Motor neuron (in vitro differentiated cells): ENCODE results near the gene LRMDA. TPM values are rescaled to one million over a fixed set of nuclear protein-coding genes. Genes with fewer than 3 reads are reported as not detected.

Experiments used
- ATAC-seq, 8 experiments: fragments of 200-7000 bp; cut with Tn5 transposase; replicated peaks in 6 of 8; 2 replicates each; pipeline ENCODE4 v1.8.0; 2021; ENCODE audit warnings: mild to moderate bottlenecking in 8 of 8, moderate library complexity in 8 of 8
- H3K27ac ChIP-seq, 2 donors: fragments of 250-450 bp; sonication (Bioruptor Pico); 2 replicates each; pipeline ENCODE4 v1.9.0; 2021; ENCODE audit warnings: antibody characterized with exemption in 2 of 2, mild to moderate bottlenecking in 2 of 2, moderate library complexity in 1 of 2
- H3K4me1 ChIP-seq, 2 donors: fragments of 250-450 bp; sonication (Bioruptor Pico); replicated peaks in 1 of 2; 2 replicates each; pipeline ENCODE4 v1.6.1; 2021; ENCODE audit warnings: antibody characterized with exemption in 2 of 2, mild to moderate bottlenecking in 2 of 2, moderate library complexity in 1 of 2
- H3K4me3 ChIP-seq, 5 donors: fragments of 250-450 bp; sonication (Bioruptor Pico); 2 replicates each; pipeline ENCODE4 v1.9.0; 2021; ENCODE audit warnings: antibody characterized with exemption in 5 of 5, mild to moderate bottlenecking in 5 of 5, moderate library complexity in 4 of 5
- WGBS, 10 experiments: fragments of 450-650 bp; shearing (Covaris generic); methylation state at CpG; one replicate each; pipeline ENCODE4 v1.0.0; 2022; 5-methylcytosine and 5-hydroxymethylcytosine counted together
- in situ Hi-C, 9 experiments: fragments of 400-800 bp; cut with MboI; loops; one replicate each; pipeline ENCODE4 v1.15.0; 2021; ENCODE audit warnings: low sequenced_read_pairs in 9 of 9, low pct_unique_long_range_greater_than_20kb in 2 of 9; ENCODE audit not compliant: unreplicated experiment in 9 of 9
- total RNA-seq, 8 experiments: library from RNA; unstranded; fragments of 300-600 nt; gene quantifications; 2 replicates each; pipeline versions ENCODE4 v1.2.3 to v1.2.4, GENCODE V29; 2022

LRMDA gene
- total RNA-seq, 8 experiments from 2014 or later: 0.85 to 5.4 (median 2.2) TPM; not detected in 1

DNA sequence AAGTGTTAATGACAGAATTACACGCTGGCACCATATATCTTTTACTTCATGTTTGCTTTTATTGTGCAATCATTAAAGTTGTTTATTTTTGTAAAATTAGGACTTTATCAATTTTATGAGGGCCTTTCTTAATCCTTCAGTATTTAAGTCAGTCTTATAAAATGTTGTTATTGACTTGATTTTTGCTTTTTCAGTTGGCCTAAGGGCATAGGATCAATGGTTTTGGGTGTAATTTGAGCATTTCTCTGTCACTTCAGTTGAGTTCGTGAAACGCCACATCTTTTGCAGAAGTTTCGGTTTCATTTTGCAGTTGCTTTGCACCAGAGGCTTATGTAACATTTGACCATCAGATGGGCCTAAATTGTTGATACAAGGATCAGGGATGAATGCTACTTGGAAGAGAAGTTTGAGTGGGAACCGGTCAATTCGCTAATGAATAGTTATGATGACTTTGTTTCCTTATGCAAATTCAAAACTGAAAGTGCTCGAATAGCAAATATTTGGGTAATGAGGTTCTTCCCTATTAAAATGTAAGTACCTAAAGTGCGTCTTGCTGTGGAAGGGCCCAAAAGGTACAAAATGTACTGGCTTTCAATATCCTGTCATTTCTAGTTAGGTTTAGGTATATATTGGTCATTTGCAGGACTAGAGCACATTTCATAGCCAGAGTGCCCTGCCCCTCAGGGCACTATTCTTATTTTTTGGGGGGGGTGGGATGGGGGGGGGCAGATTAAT is 340.9 kb downstream of the LRMDA start:
- no peak overlapping the region for H3K4me3 ChIP-seq
- peak in 1 of 8 experiments; percentile 23 for ATAC-seq
- WGBS, 10 experiments: 17 to 97% (median 94%) methylated on average over 2 to 8 of the region's 8 CpGs; no CpG with 5 or more reads in 1 of the 10 experiments
- no peak overlapping the region for H3K27ac ChIP-seq
- in situ Hi-C loops: no loop called here
- peaks cover 11 to 18% of the 10 kb centered on the region in 2 donors for H3K4me1 ChIP-seq

GRCh38 chr10:75773231-75773780 is 341.9 kb downstream of the LRMDA start:
- in situ Hi-C loops: no loop called here
- Histone ChIP-seq H3K27ac (no peak overlapping the region), H3K4me1 (peaks cover 14 to 21% of the 10 kb centered on the region in 2 donors), H3K4me3 (no peak overlapping the region)
- ATAC-seq: peak in 1 of 8 experiments; percentile 28
- WGBS, 10 experiments: 11 to 100% (median 89%) methylated on average over 1 to 5 of the region's 5 CpGs; no CpG with 5 or more reads in 3 of the 10 experiments

DNA sequence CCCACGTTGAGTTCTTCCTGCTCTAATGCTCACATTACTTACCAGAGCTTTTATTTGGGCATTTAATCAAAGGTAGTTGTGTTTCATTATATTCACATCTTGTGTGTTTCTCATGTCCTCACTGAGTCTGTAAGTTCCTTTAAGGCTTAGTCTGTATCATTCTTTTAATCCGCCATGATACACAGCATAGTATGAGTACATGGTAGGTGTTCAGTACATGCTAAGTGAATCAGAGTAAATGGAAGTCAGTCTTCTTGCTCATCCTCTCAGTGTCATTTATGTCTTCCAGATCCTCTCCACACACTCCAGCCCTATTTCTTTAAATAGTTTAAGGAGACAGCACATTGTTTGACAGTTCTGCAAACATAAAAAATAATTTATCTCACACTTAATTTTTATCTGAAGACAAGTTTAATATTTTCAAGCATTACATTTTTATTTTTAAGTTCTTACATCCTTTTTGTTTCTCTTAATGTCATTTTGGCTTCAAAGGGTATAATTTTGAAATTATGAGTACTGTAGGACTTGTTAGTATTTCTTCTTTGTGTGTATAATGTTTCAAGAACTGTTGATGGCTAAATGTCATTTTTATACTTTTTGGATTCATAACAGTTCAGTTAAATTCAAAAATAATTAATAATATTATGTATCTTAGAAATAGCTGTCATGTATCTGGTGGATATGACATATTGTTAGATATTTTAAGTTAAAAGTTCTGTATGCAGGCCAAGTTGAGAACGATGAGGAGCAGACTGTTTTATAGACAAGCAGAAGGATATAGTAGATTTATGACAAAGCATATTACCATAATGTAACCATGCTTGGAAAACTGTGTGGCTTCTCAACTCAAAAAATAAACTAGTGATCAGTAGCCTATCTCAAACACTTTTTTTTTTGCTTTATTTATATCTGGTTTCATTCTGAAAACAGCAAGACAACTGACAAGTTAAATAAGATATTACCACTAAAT is 342.7 kb downstream of the LRMDA start:
- Histone ChIP-seq H3K27ac (no peak overlapping the region), H3K4me1 (peaks cover 14 to 21% of the 10 kb centered on the region in 2 donors), H3K4me3 (no peak overlapping the region)
- no peak for ATAC-seq
- 21 to 97% (median 80%) methylated on average over 2 to 3 of the region's 3 CpGs; no CpG with 5 or more reads in 1 of the 10 experiments for WGBS, 10 experiments
- in situ Hi-C loops: no loop called here

- ATAC-seq: no peak
- H3K4me3 ChIP-seq: no peak overlapping the region
- no peak overlapping the region for H3K27ac ChIP-seq
- in situ Hi-C loops: no loop called here
- peaks cover 14 to 21% of the 10 kb centered on the region in 2 donors for H3K4me1 ChIP-seq
- 27 to 100% (median 89%) methylated on average over 1 to 6 of the region's 6 CpGs for WGBS, 10 experiments
These were observed 343.5 kb downstream of the LRMDA start for GRCh38 chr10:75774783-75775490.

GRCh38 chr10:75776738-75777504 is 345.5 kb downstream of the LRMDA start:
- Histone ChIP-seq H3K27ac (no peak overlapping the region), H3K4me1 (peaks cover 13 to 16% of the 10 kb centered on the region in 2 donors), H3K4me3 (no peak overlapping the region)
- peak in 4 of 8 experiments; percentile 36 to 94 (median 61) for ATAC-seq
- 33 to 75% (median 69%) methylated on average over 1 to 8 of the region's 9 CpGs; no CpG with 5 or more reads in 1 of the 10 experiments for WGBS, 10 experiments
- in situ Hi-C loops: no loop called here

- no peak for ATAC-seq
- H3K27ac ChIP-seq: no peak overlapping the region
- H3K4me1 ChIP-seq: peaks cover 29% of the 10 kb centered on the region in 2 donors
- in situ Hi-C loops: no loop called here
- no peak overlapping the region for H3K4me3 ChIP-seq
These were observed 347.2 kb downstream of the LRMDA start for GRCh38 chr10:75778665-75779064.

- Histone ChIP-seq H3K4me3 (no peak overlapping the region), H3K4me1 (peaks cover 29% of the 10 kb centered on the region in 2 donors), H3K27ac (no peak overlapping the region)
- WGBS, 10 experiments: 0 to 83% (median 25%) methylated on average over 1 of the region's 1 CpG; no CpG with 5 or more reads in 6 of the 10 experiments
- ATAC-seq: no peak
- in situ Hi-C loops: no loop called here
These were observed 347.9 kb downstream of the LRMDA start for GRCh38 chr10:75779276-75779675.

GRCh38 chr10:75782463-75783248 is 351.2 kb downstream of the LRMDA start:
- ATAC-seq: peak in 1 of 8 experiments; percentile 31

GRCh38 chr10:75788394-75789205 is 357.2 kb downstream of the LRMDA start:
- Histone ChIP-seq H3K27ac (peak overlapping the region in 1 of 2 donors; percentile 13), H3K4me1 (peaks cover 16 to 22% of the 10 kb centered on the region in 2 donors), H3K4me3 (no peak overlapping the region)
- peak; percentile 48 to 76 (median 70) for ATAC-seq
- 6 to 52% (median 29%) methylated on average over 2 to 4 of the region's 4 CpGs for WGBS, 10 experiments
- in situ Hi-C loops: no loop called here

More at GRCh38 chr10:75782463-75783248, 351.2 kb downstream of the LRMDA start:
- in situ Hi-C loops: no loop called here
- Histone ChIP-seq H3K4me3 (no peak overlapping the region), H3K4me1 (peaks cover 18 to 19% of the 10 kb centered on the region in 2 donors), H3K27ac (no peak overlapping the region)
- WGBS, 10 experiments: 19 to 82% (median 40%) methylated on average over 1 to 18 of the region's 18 CpGs

- no peak overlapping the region for H3K27ac ChIP-seq
- peaks cover 11 to 15% of the 10 kb centered on the region in 2 donors for H3K4me1 ChIP-seq
- in situ Hi-C loops: no loop called here
- ATAC-seq: no peak
- H3K4me3 ChIP-seq: no peak overlapping the region
- WGBS, 10 experiments: 17 to 90% (median 80%) methylated on average over 1 of the region's 1 CpG; no CpG with 5 or more reads in 5 of the 10 experiments
These were observed 362.4 kb downstream of the LRMDA start for GRCh38 chr10:75793848-75794247.

DNA sequence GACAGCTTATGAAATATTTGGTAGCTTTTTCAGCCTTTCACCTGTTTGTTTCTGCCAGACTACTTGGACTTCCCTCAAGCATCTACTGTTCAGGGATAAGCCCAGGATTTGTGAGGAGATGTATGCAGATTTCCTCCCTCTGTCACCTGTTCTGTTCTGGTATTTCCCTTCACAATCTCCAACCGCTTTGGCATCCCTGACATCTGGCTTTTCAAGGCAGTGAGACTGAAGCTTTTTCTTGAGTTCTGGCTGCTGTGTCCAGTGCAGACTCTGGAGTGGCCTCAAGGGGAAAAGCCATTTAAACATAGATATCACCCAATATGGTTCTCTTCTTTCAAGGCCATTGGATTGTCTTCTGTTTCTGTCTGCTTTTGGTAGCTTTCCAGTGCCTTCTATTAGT is 369.7 kb downstream of the LRMDA start:
- Histone ChIP-seq H3K4me1 (peaks cover 16 to 21% of the 10 kb centered on the region in 2 donors), H3K27ac (no peak overlapping the region), H3K4me3 (no peak overlapping the region)
- in situ Hi-C loops: no loop called here
- WGBS, 10 experiments: 60 to 100% (median 83%) methylated on average over 1 of the region's 1 CpG; no CpG with 5 or more reads in 5 of the 10 experiments
- ATAC-seq: no peak
